ENCODE data around the gene CFAP210.

CFAP210 gene

GRCh38 chr2:169672406-169672805 lies 21.8 kb downstream of the CFAP210 start:
- DNase-seq: no peak

- DNase-seq: no peak
These were observed 23.3 kb downstream of the CFAP210 start for GRCh38 chr2:169670937-169671336.

- no peak for DNase-seq
These were observed 24.0 kb downstream of the CFAP210 start for GRCh38 chr2:169670215-169670651.

- DNase-seq: no peak
These were observed 26.6 kb downstream of the CFAP210 start for GRCh38 chr2:169667583-169667982.

GRCh38 chr2:169664978-169665930 lies 29.0 kb downstream of the CFAP210 start:
- no peak for DNase-seq

- DNase-seq: no peak
These were observed 29.6 kb downstream of the CFAP210 start for GRCh38 chr2:169664600-169664977.

- no peak for DNase-seq
These were observed 31.0 kb downstream of the CFAP210 start for GRCh38 chr2:169663247-169663646.

GRCh38 chr2:169662744-169663143 lies 31.5 kb downstream of the CFAP210 start:
- no peak for DNase-seq

- no peak for DNase-seq
These were observed 32.9 kb downstream of the CFAP210 start for GRCh38 chr2:169661265-169661664.

- no peak for DNase-seq
These were observed 34.9 kb downstream of the CFAP210 start for GRCh38 chr2:169659320-169659719.

GRCh38 chr2:169658877-169659276 lies 35.3 kb downstream of the CFAP210 start:
- no peak for DNase-seq

GRCh38 chr2:169656164-169656563 lies 38.0 kb downstream of the CFAP210 start:
- no peak for DNase-seq

- no peak for DNase-seq
These were observed 40.6 kb downstream of the CFAP210 start for GRCh38 chr2:169653636-169654035.

GRCh38 chr2:169649278-169649677 lies 44.9 kb downstream of the CFAP210 start:
- DNase-seq: no peak

GRCh38 chr2:169647496-169647895 lies 46.7 kb downstream of the CFAP210 start:
- no peak for DNase-seq

GRCh38 chr2:169644173-169644572 lies 50.0 kb downstream of the CFAP210 start:
- no peak for DNase-seq

GRCh38 chr2:169641464-169641863 lies 52.7 kb downstream of the CFAP210 start:
- DNase-seq: no peak

- no peak for DNase-seq
These were observed 54.1 kb downstream of the CFAP210 start for GRCh38 chr2:169640104-169640503.

- no peak for DNase-seq
These were observed 56.6 kb downstream of the CFAP210 start for GRCh38 chr2:169637620-169638019.

GRCh38 chr2:169636440-169637097 lies 57.6 kb downstream of the CFAP210 start:
- no peak for DNase-seq

GRCh38 chr2:169625781-169626180 lies 68.4 kb downstream of the CFAP210 start:
- no peak for DNase-seq

- no peak for DNase-seq
These were observed 71.0 kb downstream of the CFAP210 start for GRCh38 chr2:169623235-169623634.

- no peak for DNase-seq
These were observed 73.7 kb downstream of the CFAP210 start for GRCh38 chr2:169620509-169620908.

GRCh38 chr2:169619946-169620345 lies 74.3 kb downstream of the CFAP210 start:
- no peak for DNase-seq

All from NCI-H2227 treated with DMSO at 0.1 percent for 48 hours (cell line).